NCI-H748 (cell line): ENCODE results near the gene MAP10.
"Not testable (repeated sequence)": the region's sequence is repeated elsewhere in the genome, so short reads cannot be mapped to it uniquely, and the experiment has no call there.

Source experiments
- DNase-seq: peaks from one replicate; lab custom pipeline; 2025; ENCODE audit not compliant: unreplicated experiment; lab: John Stamatoyannopoulos, UW

MAP10 gene

GRCh38 chr1:232805269-232806185 lies at the start of gene MAP10:
TSS of gene MAP10 (plus strand) at chr1:232805416. CDS start at chr1:232805450, 34 bp downstream.
- peak; percentile 92 for DNase-seq

GRCh38 chr1:232764458-232765251 lies 40.6 kb upstream of the MAP10 start:
- DNase-seq: no peak

GRCh38 chr1:232765542-232765941 lies 39.7 kb upstream of the MAP10 start:
- no peak for DNase-seq

GRCh38 chr1:232766241-232766890 lies 38.9 kb upstream of the MAP10 start:
- no peak for DNase-seq

GRCh38 chr1:232766904-232767303 lies 38.3 kb upstream of the MAP10 start:
- no peak for DNase-seq

GRCh38 chr1:232767305-232768074 lies 37.7 kb upstream of the MAP10 start:
- peak; percentile 19 for DNase-seq

GRCh38 chr1:232768793-232769192 lies 36.4 kb upstream of the MAP10 start:
- no peak for DNase-seq

- DNase-seq: no peak
Observed at GRCh38 chr1:232769733-232770132, 35.5 kb upstream of the MAP10 start.

- no peak for DNase-seq
Observed at GRCh38 chr1:232773752-232774151, 31.5 kb upstream of the MAP10 start.

- no peak for DNase-seq
Observed at GRCh38 chr1:232776526-232777106, 28.6 kb upstream of the MAP10 start.

- DNase-seq: no peak
Observed at GRCh38 chr1:232780354-232780753, 24.9 kb upstream of the MAP10 start.

- no peak for DNase-seq
Observed at GRCh38 chr1:232784794-232785193, 20.4 kb upstream of the MAP10 start.

- not testable (repeated sequence) for DNase-seq
Observed at GRCh38 chr1:232785630-232786029, 19.6 kb upstream of the MAP10 start.

GRCh38 chr1:232786845-232787455 lies 18.3 kb upstream of the MAP10 start:
- DNase-seq: no peak

GRCh38 chr1:232788235-232788872 lies 16.9 kb upstream of the MAP10 start:
- no peak for DNase-seq

- DNase-seq: no peak
Observed at GRCh38 chr1:232789651-232790050, 15.6 kb upstream of the MAP10 start.

GRCh38 chr1:232792949-232793348 lies 12.3 kb upstream of the MAP10 start:
- DNase-seq: no peak

- peak; percentile 15 for DNase-seq
Observed at GRCh38 chr1:232793944-232794343, 11.3 kb upstream of the MAP10 start.

GRCh38 chr1:232795497-232796053 lies 9.6 kb upstream of the MAP10 start:
- DNase-seq: no peak
